ENCODE measurements around the gene ZNF175. TPM values are rescaled to one million over a fixed set of nuclear protein-coding genes. Genes with fewer than 3 reads are reported as not detected.

The ZNF175 gene
- total RNA-seq, 4 donors from 2014 or later = 4.1 to 17.8 (median 9.3) TPM

- H3K36me3 ChIP-seq = no peaks in the 10 kb centered on the region
- DNase-seq = no peak
- no peaks in the 10 kb centered on the region for H3K4me1 ChIP-seq
- no peaks in the 10 kb centered on the region for H3K9me3 ChIP-seq
- intact Hi-C loops (cut with DNase I; ENCODE audit: low total_unique reads) = no loop called here
- H3K27me3 ChIP-seq = no peaks in the 10 kb centered on the region
- H3K4me3 ChIP-seq = no peak overlapping the region
- H3K27ac ChIP-seq = no peak overlapping the region
- no peak for TF ChIP-seq POLR2A (IDR thresholded peaks at IDR 0.05)
- TF ChIP-seq CTCF (IDR thresholded peaks at IDR 0.05) = no peak
Measured at GRCh38 chr19:51529301-51529700, 41.8 kb upstream of the ZNF175 start.

DNA sequence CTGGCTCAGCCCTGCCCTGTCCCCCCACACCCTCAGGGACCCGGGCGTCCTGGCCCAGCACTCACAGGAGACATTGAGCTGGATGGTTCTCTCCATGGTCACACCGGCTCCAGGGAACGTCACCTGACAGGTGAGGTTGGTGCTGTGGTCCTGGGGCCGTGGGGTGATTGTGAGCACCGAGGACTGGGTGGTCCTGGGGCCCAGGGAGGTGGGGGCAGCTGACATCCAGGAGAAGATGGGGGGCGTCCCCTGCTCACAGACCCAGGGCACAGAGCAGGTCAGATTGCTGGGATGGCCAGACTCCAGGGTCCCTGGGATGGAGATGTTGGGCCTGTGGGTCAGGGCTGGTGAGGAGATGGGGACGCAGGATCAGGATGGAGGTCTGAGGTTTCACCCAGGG is 40.5 kb upstream of the ZNF175 start:
- no peaks in the 10 kb centered on the region for H3K27me3 ChIP-seq
- TF ChIP-seq POLR2A (IDR thresholded peaks at IDR 0.05) = no peak
- no peaks in the 10 kb centered on the region for H3K9me3 ChIP-seq
- DNase-seq = no peak
- H3K4me1 ChIP-seq = no peaks in the 10 kb centered on the region
- intact Hi-C loops (cut with DNase I; ENCODE audit: low total_unique reads) = no loop called here
- H3K36me3 ChIP-seq = no peaks in the 10 kb centered on the region
- no peak overlapping the region for H3K27ac ChIP-seq
- no peak overlapping the region for H3K4me3 ChIP-seq

DNA sequence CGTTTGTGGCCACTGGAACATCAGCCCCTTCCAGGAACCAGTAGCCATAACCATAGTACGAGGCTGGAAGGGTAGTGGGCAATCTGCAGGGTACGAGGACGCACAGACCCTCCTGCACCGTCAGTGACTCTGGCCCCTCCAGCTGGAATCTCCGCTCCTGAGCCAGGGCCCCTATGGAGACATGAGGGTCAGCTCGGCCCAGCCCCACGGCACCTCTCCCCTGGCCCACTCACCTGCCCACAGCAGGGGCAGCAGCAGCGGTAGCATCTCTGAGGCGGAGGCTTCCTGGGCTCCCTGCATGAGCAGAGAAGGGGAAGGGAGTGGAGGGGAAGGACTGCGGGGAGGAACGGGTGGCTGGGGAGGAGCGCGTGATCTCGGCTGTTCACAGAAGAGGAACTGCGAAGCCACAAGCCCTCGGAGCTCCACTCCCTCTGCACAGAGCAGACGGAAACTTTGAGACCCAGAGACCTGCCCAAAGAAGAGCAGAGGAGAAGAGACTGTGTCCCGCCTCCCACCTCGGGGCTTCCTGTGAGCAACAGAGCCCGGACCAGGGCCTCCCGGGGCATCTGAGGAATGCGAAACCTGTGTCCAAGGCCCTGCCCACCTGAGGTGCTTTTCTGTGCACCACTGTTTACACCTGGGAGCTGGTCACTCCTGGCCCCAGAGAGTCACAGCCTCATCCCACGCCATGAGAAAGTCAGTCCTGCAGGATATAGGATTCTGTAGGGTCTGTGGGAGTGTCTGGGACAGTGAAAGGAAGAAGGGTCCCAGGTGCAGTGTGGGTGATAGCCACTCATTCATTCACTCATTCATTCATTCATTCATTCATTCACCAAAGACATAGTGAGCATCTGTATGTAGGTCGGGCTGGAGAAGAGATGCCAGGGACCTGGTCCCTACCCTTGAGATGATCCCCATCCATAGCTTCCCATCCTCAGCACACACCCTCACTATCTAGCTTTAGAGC is 39.5 kb upstream of the ZNF175 start, which contains the start of gene SIGLEC6:
Gene SIGLEC6 (minus strand): TSS at position 322 of the 967 bp plus-strand sequence. CDS start 22 bp downstream, at position 300.
- H3K27ac ChIP-seq = no peak within 1 kb of the TSS
- peak in 1 of 2 donors; percentile 18 for DNase-seq
- no peak for TF ChIP-seq POLR2A (IDR thresholded peaks at IDR 0.05)
- no peak for TF ChIP-seq CTCF (IDR thresholded peaks at IDR 0.05)
- no peaks in the 10 kb centered on the region for H3K4me1 ChIP-seq
- intact Hi-C loops (cut with DNase I; ENCODE audit: low total_unique reads) = no loop called here
- H3K36me3 ChIP-seq = no peaks in the 10 kb centered on the region
- H3K9me3 ChIP-seq = no peaks in the 10 kb centered on the region
- H3K27me3 ChIP-seq = no peaks in the 10 kb centered on the region
- no peak within 1 kb of the TSS for H3K4me3 ChIP-seq

DNA sequence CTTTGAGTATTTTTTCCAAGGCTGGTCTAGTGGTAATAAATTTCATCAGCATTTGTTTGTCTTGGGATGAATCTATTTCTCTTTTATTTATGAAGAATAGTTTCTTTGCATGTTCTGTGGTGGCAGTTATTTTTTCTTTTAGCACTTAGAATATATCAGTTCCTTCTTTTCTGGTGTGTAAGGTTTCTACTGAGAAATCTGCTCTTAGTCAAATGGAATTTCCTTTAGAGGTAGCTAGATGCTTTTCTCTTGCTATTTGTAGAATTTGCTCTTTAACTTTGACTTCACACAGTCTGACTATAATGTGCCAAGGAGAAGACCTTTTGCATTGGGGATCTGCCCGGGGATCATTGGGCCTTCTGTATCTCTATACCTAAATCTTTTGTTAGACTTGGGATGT is 35.5 kb upstream of the ZNF175 start:
- H3K9me3 ChIP-seq = no peaks in the 10 kb centered on the region
- no peak for DNase-seq
- no peaks in the 10 kb centered on the region for H3K27me3 ChIP-seq
- H3K4me3 ChIP-seq = no peak overlapping the region
- no peaks in the 10 kb centered on the region for H3K4me1 ChIP-seq
- H3K27ac ChIP-seq = no peak overlapping the region
- no peak for TF ChIP-seq CTCF (IDR thresholded peaks at IDR 0.05)
- TF ChIP-seq POLR2A (IDR thresholded peaks at IDR 0.05) = no peak
- H3K36me3 ChIP-seq = no peaks in the 10 kb centered on the region
- intact Hi-C loops (cut with DNase I; ENCODE audit: low total_unique reads) = no loop called here

DNA sequence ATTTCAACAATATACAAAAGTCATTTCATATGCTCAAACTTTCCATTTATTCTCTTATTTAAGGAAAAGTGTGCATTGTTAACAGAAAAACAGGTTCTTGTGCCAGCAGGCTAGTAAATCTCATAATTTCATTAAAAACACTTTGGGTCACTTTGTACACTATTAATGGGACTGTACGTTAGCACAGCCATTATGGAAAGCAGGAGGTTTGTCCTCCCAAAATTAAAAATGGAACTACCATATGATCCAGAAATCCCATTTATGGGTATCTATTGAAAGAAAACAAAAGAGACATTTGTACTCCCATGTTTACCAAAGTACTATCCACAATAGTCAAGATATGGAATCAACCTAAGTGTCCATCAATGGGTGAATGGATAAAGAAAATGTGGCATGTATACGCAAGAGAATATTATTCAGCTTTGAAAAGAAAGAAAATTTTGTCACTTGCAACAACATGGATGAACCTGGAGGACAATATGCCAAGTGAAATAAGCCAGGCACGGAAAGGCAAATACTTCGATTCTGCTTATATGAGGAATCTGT is 31.2 kb upstream of the ZNF175 start:
- intact Hi-C loops (cut with DNase I; ENCODE audit: low total_unique reads) = no loop called here
- no peaks in the 10 kb centered on the region for H3K9me3 ChIP-seq
- no peaks in the 10 kb centered on the region for H3K4me1 ChIP-seq
- TF ChIP-seq CTCF (IDR thresholded peaks at IDR 0.05) = no peak
- no peak for TF ChIP-seq POLR2A (IDR thresholded peaks at IDR 0.05)
- H3K4me3 ChIP-seq = no peak overlapping the region
- H3K27me3 ChIP-seq = no peaks in the 10 kb centered on the region
- no peak overlapping the region for H3K27ac ChIP-seq
- DNase-seq = no peak
- H3K36me3 ChIP-seq = no peaks in the 10 kb centered on the region
